Raji (cell line): ENCODE measurements around the gene PHRF1.

Source experiments
- POLR2A ChIP-seq: IDR thresholded peaks from 2 replicates; pipeline ENCODE4 v1.6.1; 2011; ENCODE audit warnings: low read depth, low read length, control low read depth; ENCODE audit not compliant: insufficient read depth

PHRF1 gene

DNA sequence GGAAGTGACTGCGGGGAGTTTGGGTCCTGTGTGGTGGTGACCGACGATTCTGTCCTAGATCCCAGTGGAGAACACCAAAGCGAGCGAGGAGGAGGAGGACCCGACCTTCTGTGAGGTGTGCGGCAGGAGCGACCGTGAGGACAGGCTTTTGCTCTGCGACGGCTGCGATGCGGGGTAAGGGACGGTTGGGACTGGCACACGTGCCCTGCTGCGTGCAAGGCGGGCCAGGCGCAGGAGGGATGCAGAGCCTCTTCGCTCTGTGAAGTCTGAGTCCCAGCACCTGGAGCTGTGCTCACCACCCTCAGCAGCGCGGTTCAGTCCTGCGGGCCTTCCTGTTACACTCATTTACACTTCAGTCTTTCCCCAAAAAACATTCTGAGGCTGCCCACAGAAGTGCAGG is 16.2 kb downstream of the PHRF1 start:
- no peak for TF ChIP-seq POLR2A

DNA sequence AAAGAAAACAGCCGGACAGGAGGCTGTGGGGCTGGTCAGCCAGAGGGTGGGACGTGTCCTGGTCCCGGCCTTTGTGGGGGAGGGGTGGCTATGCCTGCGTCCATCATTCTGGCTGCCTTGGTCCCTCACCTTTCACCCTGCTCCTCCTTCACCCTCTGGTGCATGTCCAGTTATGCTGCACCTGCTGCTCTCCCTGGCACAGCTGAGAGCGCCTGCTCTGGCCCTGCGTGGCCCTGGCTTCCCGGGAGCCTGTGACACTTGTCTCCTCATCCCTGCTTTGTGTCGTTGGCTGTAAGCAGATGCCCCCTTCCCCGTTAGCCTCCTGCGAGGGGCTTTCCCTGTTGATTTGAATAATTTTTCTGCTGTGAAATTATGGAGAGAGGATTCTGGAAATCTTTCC is 16.6 kb downstream of the PHRF1 start:
- TF ChIP-seq POLR2A: no peak

GRCh38 chr11:593347-593746 is 17.1 kb downstream of the PHRF1 start:
- TF ChIP-seq POLR2A: no peak

DNA sequence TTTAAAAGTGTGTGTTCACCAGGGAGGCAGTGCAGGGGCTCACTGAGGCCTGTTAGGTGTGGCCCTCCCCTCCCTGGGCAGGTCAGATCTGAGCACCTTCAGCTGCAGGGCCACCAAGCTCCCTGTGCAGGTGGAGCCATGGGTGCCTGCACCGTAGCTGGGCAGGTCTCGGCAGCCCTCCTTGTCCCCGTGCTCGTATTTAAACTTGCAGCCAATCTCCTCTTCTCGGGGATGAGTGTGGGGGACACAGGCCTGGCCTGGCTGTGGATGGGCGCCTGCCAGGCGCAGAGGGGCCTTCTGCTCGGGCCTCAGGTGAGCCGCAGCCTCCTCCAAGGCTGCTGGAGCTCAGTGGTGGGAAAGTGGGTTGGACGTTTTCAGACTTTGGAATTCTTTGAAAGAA is 19.1 kb downstream of the PHRF1 start:
- no peak for TF ChIP-seq POLR2A

- no peak for TF ChIP-seq POLR2A
These were observed 20.1 kb downstream of the PHRF1 start for GRCh38 chr11:596374-596773.

- no peak for TF ChIP-seq POLR2A
These were observed 21.0 kb downstream of the PHRF1 start for GRCh38 chr11:597166-597725.

DNA sequence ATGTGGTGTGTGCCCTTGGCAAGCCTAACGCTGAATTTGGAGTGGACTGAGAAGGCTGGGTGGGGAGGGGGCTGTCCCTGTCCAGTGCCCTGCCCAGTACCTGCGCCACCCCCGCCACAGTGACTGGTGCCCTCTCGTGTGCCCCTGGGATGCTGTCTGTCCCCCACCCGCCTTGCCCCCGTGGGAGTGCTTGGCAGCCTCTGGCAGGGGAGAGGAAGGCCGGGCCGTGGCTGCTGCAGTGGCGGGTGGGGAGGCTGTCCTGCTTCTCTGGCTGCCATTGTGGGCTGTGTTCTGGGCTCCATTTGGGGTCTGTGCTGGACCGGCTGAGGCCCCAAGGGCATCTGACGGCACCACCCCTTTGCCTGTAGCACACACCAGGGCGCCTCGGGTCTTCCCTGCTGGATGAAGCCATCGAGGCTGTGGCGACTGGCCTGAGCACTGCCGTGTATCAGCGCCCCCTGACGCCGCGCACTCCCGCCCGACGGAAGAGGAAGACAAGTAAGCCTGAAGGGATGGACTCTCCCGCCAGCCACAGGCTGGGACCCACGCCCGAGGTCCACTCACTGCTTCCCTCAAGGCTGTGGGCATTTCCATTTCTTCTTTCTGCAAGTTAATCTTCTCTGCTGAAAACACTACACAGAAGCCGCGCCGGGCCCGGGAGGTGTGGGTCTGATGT is 21.9 kb downstream of the PHRF1 start:
- TF ChIP-seq POLR2A: no peak

DNA sequence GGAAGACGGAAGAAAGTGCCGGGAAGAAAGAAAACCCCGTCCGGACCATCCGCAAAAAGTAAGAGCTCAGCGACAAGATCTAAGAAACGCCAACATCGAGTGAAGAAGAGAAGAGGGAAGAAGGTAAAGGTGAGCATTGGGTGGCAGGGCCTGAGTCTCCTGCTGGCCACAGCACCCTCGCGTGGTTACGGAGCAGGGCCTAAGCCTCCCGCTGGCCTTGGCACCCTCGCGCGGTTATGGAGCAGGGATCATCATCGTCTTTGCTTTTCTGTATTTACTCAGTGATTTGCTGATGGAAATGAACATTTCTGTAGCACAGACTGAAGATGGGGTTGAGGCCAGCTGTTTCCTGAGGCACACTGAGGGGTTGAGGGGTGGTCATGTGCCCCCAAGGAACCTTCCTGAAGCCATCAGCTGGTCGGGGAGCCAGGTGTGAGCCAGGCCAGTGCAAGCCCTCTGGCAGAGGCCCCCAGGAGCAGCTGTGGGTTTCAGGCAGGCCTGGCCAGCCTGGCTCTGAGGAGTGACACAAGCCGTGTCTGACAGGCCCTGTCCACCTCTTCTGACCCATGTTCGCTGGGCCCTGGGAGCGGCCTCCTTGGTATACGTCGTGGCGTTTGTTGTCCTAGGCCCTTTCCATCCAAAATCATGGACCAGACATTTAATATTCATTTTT is 25.4 kb downstream of the PHRF1 start:
- no peak for TF ChIP-seq POLR2A

DNA sequence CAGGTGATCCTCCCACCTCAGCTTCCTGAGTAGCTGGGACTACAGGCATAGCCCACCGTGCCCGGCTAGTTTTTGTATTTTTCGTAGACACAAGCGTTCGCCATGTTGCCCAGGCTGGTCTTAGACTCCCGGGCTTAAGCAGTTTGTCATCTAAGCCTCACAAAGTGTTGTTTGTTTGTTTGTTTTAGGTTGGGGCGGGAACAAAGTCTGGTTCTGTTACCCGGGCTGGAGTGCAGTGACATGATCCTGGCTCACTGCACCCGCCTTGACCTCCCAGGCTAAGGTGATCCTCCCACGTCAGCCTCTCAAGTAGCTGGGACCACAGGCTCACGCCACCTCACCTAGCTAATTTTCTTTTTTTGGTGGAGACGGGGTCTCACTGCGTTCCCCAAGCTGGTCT is 26.9 kb downstream of the PHRF1 start:
- TF ChIP-seq POLR2A: no peak

DNA sequence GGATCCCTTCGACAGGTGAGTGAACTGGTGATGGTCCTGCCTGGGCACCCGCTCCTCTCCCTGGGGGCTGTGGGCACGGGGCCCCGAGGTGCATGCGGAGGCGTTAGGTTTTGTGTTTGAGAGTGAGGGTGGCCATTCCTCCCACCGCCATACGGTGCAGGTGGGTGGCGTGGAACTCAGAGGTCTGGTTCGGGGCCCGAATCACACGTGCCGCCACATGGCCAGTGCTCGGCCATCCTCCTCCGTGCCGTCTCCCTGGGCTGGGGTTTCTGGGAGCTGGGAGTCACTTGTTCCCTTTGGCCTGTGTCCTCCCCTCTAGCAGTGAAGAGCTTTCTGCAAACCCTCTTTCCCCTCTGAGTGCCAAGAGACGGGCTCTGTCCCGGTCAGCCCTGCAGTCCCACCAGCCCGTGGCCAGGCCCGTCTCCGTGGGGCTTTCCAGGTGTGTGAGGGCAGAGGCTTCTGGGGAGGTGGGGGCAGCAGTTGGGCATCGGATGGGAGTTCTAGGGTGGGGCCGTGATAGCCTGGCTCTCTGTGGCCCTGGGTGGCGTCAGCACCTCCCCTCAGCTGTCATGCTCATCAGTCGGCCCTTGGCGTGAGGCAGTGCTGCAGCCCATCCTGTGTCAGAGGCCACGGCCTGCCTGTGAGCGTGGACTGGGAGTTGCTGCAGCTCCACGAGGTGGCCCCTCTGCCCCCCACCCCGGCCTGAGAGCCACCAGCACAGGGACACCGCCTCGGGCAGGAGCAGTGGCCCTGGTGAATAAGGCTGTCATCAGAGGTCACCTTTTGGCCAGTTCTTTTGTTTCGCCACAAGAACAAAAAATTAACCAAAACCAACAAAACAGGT is 29.2 kb downstream of the PHRF1 start:
- no peak for TF ChIP-seq POLR2A

GRCh38 chr11:606245-606644 is 30.0 kb downstream of the PHRF1 start:
- TF ChIP-seq POLR2A: no peak

DNA sequence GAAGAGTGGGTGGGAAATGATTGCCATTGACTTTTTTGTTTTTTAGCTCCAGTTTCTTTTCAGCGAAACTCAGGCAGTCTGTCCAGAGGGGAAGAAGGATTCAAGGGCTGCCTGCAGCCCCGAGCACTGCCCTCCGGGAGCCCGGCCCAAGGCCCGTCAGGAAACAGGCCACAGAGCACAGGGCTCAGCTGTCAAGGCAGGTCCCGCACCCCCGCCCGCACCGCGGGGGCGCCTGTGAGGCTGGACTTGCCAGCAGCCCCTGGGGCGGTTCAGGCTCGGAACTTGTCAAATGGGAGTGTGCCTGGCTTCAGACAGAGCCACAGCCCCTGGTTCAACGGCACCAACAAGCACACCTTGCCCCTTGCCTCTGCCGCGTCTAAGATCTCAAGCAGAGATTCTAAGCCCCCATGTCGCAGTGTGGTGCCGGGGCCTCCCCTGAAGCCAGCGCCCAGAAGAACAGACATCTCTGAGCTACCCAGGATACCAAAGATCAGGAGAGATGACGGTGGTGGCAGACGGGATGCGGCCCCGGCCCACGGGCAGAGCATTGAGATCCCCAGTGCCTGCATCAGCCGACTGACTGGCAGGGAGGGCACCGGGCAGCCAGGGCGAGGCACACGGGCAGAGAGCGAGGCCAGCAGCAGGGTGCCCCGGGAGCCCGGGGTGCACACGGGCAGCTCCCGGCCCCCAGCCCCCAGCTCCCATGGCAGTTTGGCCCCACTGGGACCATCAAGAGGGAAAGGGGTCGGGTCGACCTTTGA is 30.9 kb downstream of the PHRF1 start:
- TF ChIP-seq POLR2A: no peak

- TF ChIP-seq POLR2A: no peak
These were observed 31.8 kb downstream of the PHRF1 start for GRCh38 chr11:607971-608659.

- no peak for TF ChIP-seq POLR2A
These were observed 32.6 kb downstream of the PHRF1 start for GRCh38 chr11:608791-609251.
